Mesodermal cell (in vitro differentiated cells): ENCODE results near the gene ANP32E. TPM values are rescaled to one million over a fixed set of nuclear protein-coding genes. Genes with fewer than 3 reads are reported as not detected.

Experiments used
- H3K27ac ChIP-seq: 2 replicates; pipeline ENCODE4 v1.7.0; 2013; ENCODE audit warnings: mild to moderate bottlenecking, low read depth, low read length, moderate library complexity; ENCODE audit not compliant: severe bottlenecking
- H3K36me3 ChIP-seq: 2 replicates; pipeline ENCODE4 v1.7.1; 2013; ENCODE audit warnings: mild to moderate bottlenecking, low read length, moderate library complexity; ENCODE audit not compliant: control insufficient read depth, insufficient read depth
- H3K4me1 ChIP-seq: one replicate; pipeline ENCODE4 v1.7.1; 2013; ENCODE audit warnings: mild to moderate bottlenecking, low read length; ENCODE audit not compliant: insufficient read depth, control insufficient read depth, poor library complexity, severe bottlenecking
- H3K4me3 ChIP-seq: 2 replicates; pipeline ENCODE4 v1.7.0; 2013; ENCODE audit warnings: low read length, control low read depth, mild to moderate bottlenecking; ENCODE audit not compliant: insufficient read depth, poor library complexity, severe bottlenecking; ENCODE audit errors: extremely low read depth
- H3K9me3 ChIP-seq: 2 replicates; pipeline ENCODE4 v1.7.1; 2013; ENCODE audit warnings: mild to moderate bottlenecking, low read length, moderate library complexity; ENCODE audit not compliant: control insufficient read depth
- WGBS, 2 experiments: methylation state at CpG; one replicate each; pipeline ENCODE4 v1.1.5; 2013; ENCODE audit warnings: missing lambda C conversion rate in 2 of 2; ENCODE audit not compliant: insufficient coverage in 2 of 2; 5-methylcytosine and 5-hydroxymethylcytosine counted together
- polyA plus RNA-seq, 2 experiments: library from polyadenylated mRNA; stranded (reverse); fragments of 50-300 nt; gene quantifications; one replicate each; pipeline ENCODE4 v1.2.3, GENCODE V29; 2013

Gene ANP32E
- polyA plus RNA-seq (2013, experiment 1 of 2), result 54.4 TPM
- polyA plus RNA-seq (2013, experiment 2 of 2), result 74.9 TPM

GRCh38 chr1:150235852-150236613, at the start of gene ANP32E:
Gene ANP32E, minus strand, starts transcription at chr1:150236112. Its CDS starts 326 bp downstream, at chr1:150235786.
- WGBS, 2 experiments, result 1 to 2% methylated on average over 13 to 18 of the region's 33 CpGs
- Histone ChIP-seq H3K4me3 (peak within 1 kb of the TSS; percentile 96), H3K9me3 (no peaks in the 10 kb centered on the region), H3K27ac (peak within 1 kb of the TSS; percentile 83), H3K4me1 (no peaks in the 10 kb centered on the region), H3K36me3 (peaks cover 9% of the 10 kb centered on the region)

DNA sequence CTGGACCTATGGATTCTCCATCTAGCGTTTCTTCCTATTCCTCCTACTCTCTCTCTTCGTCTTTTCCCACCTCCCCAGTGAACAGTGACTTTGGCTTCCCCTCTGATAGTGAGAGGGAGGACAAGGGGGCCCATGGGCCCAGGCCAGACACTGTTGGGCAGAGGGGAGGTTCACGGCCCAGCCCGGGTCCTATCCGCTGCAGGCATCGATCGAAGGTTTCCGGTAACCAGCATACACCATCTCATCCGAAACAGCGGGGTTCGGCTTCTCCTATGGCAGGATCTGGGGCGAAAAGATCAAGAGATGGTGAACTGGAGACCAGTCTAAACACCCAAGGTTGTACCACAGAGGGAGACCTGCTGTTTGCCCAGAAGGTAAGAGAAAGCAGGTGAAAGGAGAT, 47.3 kb upstream of the ANP32E start:
- H3K4me3 ChIP-seq, result no peak overlapping the region
- WGBS, 2 experiments, result 94% methylated on average over 7 of the region's 12 CpGs
- no peaks in the 10 kb centered on the region for H3K4me1 ChIP-seq
- no peaks in the 10 kb centered on the region for H3K36me3 ChIP-seq
- no peaks in the 10 kb centered on the region for H3K9me3 ChIP-seq
- H3K27ac ChIP-seq, result no peak overlapping the region

- H3K27ac ChIP-seq, result no peak overlapping the region
- peak overlapping the region; percentile 26 for H3K4me3 ChIP-seq
- 38 to 42% methylated on average over 11 to 21 of the region's 21 CpGs for WGBS, 2 experiments
- H3K4me1 ChIP-seq, result no peaks in the 10 kb centered on the region
- no peaks in the 10 kb centered on the region for H3K9me3 ChIP-seq
- H3K36me3 ChIP-seq, result peaks cover under 1% of the 10 kb centered on the region
Measured at GRCh38 chr1:150282558-150282958, 46.6 kb upstream of the ANP32E start.

DNA sequence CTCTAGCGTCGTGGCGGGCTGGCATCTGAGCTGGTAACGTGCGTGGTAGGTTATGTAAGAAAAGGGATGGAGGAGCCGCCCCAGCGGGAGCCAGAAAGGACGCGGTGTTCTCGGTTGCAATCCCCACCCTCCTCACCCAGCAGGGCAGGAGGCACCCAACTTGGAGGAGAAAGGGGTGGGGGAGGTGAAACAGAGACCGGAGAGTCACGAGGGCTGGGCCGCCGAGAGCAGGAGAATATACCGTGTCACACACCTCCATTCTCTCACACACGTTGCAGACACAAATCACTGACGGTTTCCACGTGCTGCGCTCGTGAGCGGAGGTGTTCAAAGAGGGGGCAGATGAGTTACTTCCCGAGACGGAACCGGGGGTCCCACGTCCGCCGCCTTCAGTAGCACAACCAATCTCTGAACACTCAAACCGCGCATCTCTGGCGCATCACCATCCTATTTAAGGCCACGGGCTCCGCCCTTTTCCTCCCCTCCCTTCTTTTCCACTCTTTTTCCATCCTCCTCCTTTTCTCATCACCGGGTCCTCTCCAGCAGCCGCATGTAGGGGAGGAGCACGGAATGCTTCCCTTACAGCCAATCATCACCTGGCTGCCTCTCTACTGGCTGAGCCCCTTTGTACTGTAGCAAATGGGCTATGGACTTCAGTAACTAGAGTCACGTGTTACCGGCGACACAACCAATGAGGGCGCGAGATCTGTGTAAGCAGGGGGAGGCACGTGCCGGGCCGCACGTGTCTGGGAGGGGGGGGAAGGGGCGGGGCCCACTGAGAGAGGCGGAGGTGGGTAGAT, 46.0 kb upstream of the ANP32E start, which contains the start of gene CIART:
Gene CIART, plus strand, starts transcription at position 797 of the 800 bp plus-strand sequence. CDS start 714 bp downstream, outside the sequence.
- WGBS, 2 experiments, result 35 to 37% methylated on average over 31 to 35 of the region's 46 CpGs
- Histone ChIP-seq H3K4me3 (peak within 1 kb of the TSS; percentile 28), H3K36me3 (peaks cover 3% of the 10 kb centered on the region), H3K9me3 (no peaks in the 10 kb centered on the region), H3K4me1 (no peaks in the 10 kb centered on the region), H3K27ac (peak within 1 kb of the TSS; percentile 26)

- Histone ChIP-seq H3K4me1 (no peaks in the 10 kb centered on the region), H3K4me3 (peak overlapping the region; percentile 28), H3K27ac (peak overlapping the region; percentile 26), H3K9me3 (no peaks in the 10 kb centered on the region), H3K36me3 (peaks cover 3% of the 10 kb centered on the region)
- 24 to 34% methylated on average over 14 of the region's 15 CpGs for WGBS, 2 experiments
Measured at GRCh38 chr1:150281221-150281757, 45.4 kb upstream of the ANP32E start.

- Histone ChIP-seq H3K4me1 (no peaks in the 10 kb centered on the region), H3K9me3 (no peaks in the 10 kb centered on the region), H3K27ac (no peak overlapping the region), H3K4me3 (no peak overlapping the region), H3K36me3 (peaks cover 3% of the 10 kb centered on the region)
- 88 to 91% methylated on average over 6 of the region's 6 CpGs for WGBS, 2 experiments
Measured at GRCh38 chr1:150280138-150280707, 44.3 kb upstream of the ANP32E start.

GRCh38 chr1:150273311-150273710, 37.4 kb upstream of the ANP32E start:
- H3K27ac ChIP-seq, result no peak overlapping the region
- H3K9me3 ChIP-seq, result no peaks in the 10 kb centered on the region
- peak overlapping the region; percentile 30 for H3K4me3 ChIP-seq
- H3K36me3 ChIP-seq, result peaks cover 3% of the 10 kb centered on the region
- 80 to 100% methylated on average over 1 of the region's 1 CpG for WGBS, 2 experiments
- peaks cover 9% of the 10 kb centered on the region for H3K4me1 ChIP-seq

DNA sequence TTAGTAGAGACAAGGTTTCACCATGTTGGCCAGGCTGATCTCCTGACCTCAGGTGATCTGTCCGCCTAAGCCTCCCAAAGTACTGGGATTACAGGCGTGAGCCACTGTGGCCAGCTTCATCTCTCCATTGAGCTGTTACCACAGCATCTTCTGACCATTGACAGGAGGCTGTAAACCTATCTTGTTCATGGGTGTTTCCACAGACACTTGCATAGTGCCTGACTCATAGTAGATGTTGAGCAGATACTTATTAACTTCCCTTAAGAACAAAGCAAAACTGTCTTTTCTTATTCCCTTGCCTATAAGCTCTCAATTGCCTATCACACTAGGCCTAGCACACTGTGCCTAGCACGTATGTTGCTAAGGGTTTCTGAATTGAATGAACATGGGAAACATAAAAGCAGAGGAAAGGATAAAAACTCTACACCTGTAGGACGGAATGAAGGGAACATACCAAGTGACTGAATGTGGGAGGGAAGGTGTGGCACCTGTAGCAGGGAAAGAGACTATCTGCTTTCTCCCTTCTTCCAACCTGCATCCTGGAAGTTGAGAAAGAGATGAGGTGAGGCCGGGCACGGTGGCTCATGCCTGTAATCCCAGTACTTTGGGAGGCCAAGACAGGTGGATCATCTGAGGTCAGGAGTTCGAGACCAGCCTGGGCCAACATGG, 35.5 kb upstream of the ANP32E start:
- H3K36me3 ChIP-seq, result peaks cover 12% of the 10 kb centered on the region
- peaks cover 17% of the 10 kb centered on the region for H3K4me1 ChIP-seq
- H3K27ac ChIP-seq, result no peak overlapping the region
- H3K4me3 ChIP-seq, result no peak overlapping the region
- 84 to 90% methylated on average over 6 of the region's 7 CpGs for WGBS, 2 experiments
- no peaks in the 10 kb centered on the region for H3K9me3 ChIP-seq

DNA sequence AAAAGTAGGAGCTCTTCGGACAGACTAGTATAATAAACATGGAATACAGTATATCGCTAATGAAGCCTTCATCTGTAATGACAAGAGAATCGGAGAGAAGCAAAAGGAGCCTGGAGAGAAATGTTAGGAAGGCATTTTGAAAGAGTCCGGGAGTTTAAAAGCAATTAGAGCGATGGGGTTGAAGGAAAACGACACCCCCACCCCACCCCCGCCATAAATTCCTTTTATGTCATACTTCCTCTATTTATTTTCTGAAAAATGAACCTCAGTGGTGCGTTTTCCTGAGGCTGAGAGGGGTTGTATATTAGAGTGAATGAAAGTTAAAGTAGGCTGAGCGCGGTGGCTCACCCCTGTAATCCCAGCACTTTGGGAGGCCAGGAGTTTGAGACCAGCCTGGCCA, 33.5 kb upstream of the ANP32E start:
- Histone ChIP-seq H3K4me1 (peaks cover 17% of the 10 kb centered on the region), H3K4me3 (peak overlapping the region; percentile 99), H3K9me3 (no peaks in the 10 kb centered on the region), H3K36me3 (peaks cover 32% of the 10 kb centered on the region), H3K27ac (peak overlapping the region; percentile 82)
- WGBS, 2 experiments, result 33 to 72% methylated on average over 2 to 3 of the region's 10 CpGs
